DMS153 treated with DMSO at 0.1 percent for 48 hours (cell line): ENCODE data around the gene RYR1.
"Not testable (repeated sequence)": the region's sequence is repeated elsewhere in the genome, so short reads cannot be mapped to it uniquely, and the experiment has no call there.

ENCODE experiments used
- DNase-seq: peaks from one replicate; lab custom pipeline; 2025; ENCODE audit not compliant: unreplicated experiment; lab: John Stamatoyannopoulos, UW

The RYR1 gene

GRCh38 chr19:38537071-38537936 is 103.8 kb downstream of the RYR1 start:
- no peak for DNase-seq

DNA sequence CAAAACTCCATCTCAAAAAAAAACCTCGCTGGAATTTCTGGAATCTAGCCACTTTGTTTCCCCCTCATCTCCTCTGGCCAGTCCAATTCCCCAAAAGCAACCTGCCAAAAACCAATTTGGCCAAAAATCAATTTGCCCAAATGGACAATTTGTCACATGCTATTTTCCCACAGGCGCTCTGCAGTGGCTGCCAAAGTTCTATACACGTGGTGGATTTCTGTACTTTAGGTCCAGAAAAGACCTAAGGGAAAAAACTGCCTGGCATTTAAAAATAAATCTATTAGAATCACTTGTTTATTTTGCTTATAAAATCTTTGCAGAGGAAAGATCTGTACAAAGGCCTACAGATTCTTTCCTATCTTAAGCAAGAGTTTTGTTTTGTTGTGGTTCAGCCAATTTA is 104.9 kb downstream of the RYR1 start:
- DNase-seq: no peak

DNA sequence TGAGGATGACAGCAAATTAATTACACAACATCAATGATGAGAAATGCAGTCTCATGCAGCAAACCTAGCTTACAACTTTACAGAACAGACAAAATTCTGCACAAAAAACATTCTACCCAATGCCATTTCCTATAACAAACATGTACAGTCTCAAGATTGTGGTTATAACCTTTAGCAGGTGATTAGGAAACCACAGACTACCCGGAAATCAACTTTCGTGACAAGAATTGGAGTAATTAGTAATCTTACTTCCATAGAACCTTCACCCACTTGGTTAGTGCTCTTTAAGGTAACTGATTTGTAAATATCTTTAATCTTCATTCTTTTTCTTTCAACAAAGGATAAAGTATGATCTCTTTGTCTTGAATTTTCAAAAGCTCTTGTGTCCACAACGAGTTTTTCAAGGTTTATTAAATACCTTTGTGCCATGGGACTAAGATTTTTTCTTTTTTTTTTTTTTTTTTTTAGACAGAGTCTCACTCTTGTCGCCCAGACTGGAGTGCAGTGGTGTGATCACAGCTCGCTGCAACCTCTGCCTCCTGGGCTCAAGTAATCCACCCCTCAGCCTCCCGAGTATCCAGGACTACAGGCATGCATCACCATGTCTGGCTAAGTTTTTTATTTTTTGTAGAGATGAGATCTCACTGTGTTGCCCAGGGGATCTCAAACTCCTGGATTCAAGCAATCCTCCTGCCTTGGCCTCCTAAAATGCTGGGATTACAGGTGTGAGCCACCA is 105.5 kb downstream of the RYR1 start:
- DNase-seq: no peak

DNA sequence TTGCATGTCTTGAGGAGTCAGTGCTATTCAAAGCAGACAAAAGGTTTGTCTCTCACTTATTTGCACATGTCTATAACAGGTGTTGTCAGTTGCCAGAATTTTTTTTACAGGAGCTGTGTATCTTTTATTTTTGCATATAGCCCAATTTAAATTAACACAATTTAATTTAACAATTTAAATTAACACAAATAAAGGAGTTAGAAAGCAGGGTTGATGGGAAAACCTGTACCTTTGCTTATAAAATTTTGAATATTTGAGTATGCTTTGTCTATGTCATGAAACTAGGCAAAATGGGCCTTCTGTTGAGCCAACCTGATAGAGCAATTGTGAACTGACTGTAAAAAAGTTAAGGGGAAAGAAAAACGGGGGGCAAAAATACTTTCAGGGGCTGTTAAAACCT is 106.3 kb downstream of the RYR1 start:
- DNase-seq: no peak

GRCh38 chr19:38542040-38542439 is 108.5 kb downstream of the RYR1 start:
- DNase-seq: no peak

GRCh38 chr19:38543286-38543806 is 109.9 kb downstream of the RYR1 start:
- no peak for DNase-seq

GRCh38 chr19:38543807-38544568 is 110.5 kb downstream of the RYR1 start:
- DNase-seq: peak; percentile 59

DNA sequence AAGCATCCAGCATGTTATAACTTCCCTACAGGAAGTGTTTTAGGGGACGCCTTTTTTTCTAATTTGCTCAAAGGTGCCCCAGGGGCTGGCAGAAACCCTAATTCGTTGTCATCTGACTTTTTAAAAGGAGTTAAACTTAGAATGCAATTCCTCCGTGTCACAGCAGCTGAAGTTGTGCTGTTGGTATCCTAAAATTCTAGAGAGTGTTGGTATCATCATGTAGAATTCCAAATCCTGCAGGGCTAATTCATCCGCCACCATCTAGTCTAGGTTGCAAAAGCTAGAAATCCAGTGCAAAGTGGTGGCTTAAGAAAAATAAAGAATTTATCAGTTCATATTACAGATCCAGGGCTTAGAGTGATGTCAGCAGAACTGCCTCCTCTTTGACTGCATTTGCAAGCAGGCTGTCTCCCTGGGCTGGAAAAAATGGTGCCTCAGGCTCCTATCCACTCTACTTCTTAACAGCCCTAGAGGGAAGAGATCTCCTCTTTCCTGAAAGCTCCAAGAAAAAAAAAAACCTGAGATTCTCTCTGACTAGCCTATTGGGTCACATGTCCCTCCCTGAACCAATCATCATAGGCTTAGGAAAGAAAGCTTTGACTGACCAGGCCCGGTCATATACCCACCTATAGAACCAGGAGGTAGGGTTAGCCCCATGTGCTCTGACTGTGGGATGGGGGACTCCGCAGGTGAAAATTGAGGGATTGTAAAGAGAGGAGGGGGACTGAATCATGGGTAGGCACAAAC is 111.3 kb downstream of the RYR1 start:
- DNase-seq: no peak

GRCh38 chr19:38545596-38545995 is 112.1 kb downstream of the RYR1 start:
- no peak for DNase-seq

- no peak for DNase-seq
These were observed 113.9 kb downstream of the RYR1 start for GRCh38 chr19:38547421-38547820.

DNA sequence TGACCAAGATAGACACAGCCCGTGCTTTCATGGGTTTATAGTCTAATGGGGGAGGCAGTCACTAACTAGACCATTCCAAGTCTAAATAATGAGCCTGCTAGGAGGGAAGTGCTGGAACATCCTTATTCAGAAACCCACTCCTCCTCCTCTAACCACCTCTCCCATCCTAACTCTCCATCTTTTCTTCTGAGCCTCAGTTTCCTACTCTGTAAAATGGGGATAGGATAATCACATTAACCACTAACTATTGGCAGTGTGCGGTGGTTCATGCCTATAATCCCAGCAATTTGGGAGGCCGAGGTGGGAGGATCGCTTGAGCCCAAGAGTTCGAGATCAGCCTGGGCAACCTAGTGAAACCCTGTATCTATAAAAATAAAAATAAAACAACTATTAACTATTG is 115.6 kb downstream of the RYR1 start:
- no peak for DNase-seq

- DNase-seq: no peak
These were observed 116.5 kb downstream of the RYR1 start for GRCh38 chr19:38549942-38550341.

DNA sequence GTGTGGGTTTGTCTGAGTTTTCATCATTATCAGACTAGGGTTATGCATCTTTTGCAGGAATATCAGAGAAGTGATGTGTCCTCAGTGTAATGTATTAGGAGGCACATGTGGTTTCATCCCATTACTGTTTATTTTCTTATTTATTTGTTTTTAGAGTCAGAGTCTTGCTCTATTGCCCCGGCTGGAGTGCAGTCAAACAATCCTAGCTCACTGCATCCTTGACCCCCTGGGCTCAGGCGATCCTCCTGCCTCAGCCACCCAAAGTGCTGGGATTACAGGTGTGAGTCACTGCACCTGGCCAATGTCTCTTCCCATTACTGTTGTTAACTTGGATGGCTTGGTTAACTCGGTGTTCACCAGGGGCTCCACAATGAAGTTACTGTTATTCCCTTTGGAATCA is 116.9 kb downstream of the RYR1 start:
- DNase-seq: no peak

- DNase-seq: no peak
These were observed 117.9 kb downstream of the RYR1 start for GRCh38 chr19:38551450-38551813.

DNA sequence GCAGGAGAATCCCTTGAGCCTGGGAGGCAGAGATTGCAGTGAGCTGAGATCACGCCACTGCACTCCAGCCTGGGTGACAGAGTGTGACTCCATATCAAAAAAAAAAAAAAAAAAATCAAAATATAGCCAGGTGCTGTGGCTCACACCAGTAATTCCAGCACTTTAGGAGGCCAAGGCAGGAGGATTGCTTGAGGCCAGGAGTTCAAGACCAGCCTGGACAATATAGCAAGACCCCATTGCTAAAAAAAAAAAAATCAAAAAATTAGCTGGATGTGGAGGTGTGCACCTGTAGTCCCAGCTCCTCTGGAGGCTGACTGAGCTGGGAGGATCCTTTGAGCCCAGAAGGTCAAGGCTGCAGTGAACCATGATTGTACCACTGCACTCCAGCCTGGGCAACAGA is 119.7 kb downstream of the RYR1 start:
- DNase-seq: not testable (repeated sequence)

DNA sequence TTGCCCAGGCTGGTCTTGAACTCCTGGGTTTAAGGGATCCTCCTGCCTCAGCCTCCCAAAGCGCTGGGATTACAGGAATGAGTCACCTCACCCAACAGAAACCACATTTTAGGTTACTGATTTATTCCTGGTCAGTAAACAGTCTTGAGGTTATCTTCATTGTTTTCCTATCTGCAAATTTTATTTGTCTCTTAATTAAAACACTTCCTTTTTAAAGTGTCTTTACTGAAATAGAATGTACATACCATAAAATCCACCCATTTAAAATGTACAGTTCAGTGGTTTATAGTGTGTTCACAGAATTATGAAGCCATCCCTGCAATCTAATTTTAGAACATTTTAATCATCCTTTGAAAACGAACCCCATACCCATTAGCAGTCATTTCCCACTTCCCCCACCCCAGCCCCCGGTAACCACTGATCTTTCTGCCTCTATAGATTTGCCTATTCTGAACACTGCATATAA is 121.2 kb downstream of the RYR1 start:
- no peak for DNase-seq

GRCh38 chr19:38555200-38555599 is 121.7 kb downstream of the RYR1 start:
- DNase-seq: no peak

- DNase-seq: no peak
These were observed 123.2 kb downstream of the RYR1 start for GRCh38 chr19:38556521-38557174.

- DNase-seq: no peak
These were observed 123.8 kb downstream of the RYR1 start for GRCh38 chr19:38557205-38557799.

DNA sequence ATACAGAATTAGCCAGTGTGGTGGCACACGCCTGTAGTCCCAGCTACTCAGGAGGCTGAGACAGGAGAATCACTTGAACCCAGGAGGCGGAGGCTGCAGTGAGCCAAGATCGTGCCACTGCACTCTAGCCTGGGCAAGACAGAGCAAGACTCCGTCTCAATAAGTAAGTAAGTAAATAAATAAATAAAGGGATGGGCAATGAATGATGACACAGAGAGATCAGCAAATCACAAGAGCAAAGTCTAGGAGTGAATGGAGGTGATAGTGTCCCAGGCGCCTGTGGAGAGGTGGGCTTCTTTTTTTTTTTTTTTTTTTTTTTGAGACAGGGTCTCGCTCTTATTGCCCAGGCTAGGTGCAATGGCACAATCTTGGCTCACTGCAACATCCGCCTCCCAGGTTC is 125.4 kb downstream of the RYR1 start:
- DNase-seq: not testable (repeated sequence)
